K562 (cell line): ENCODE measurements around the gene PACRG. TPM values are rescaled to one million over a fixed set of nuclear protein-coding genes. Genes with fewer than 3 reads are reported as not detected.

ENCODE experiments used
- ATAC-seq: fragments of 200-7000 bp; cut with Tn5 transposase; 3 replicates; pipeline ENCODE4 v1.9.1; 2020; ENCODE audit warnings: moderate library complexity
- BruUV-seq: library from RNA; stranded (reverse); fragments of 400-500 nt; replicated peaks from 2 replicates; lab custom pipeline; 2021; lab: Mats Ljungman, UMichigan
- CTCF ChIA-PET: fragments of 300-600 bp; formaldehyde crosslinking; extraction: SDS; loops from one replicate; lab custom pipeline; 2021; ENCODE audit warnings: low intra/inter-chr PET ratio; lab: Yijun Ruan, JAX
- POLR2A ChIA-PET: fragments of 300-600, 350-650 bp; sonication (Branson Sonifier 250); formaldehyde crosslinking; extraction: SDS; loops from one replicate; lab custom pipeline; 2021; ENCODE audit warnings: antibody characterized with exemption, inconsistent platforms; lab: Yijun Ruan, JAX
- DNase-seq, 4 experiments: peaks; one replicate each; pipeline versions ENCODE4 v3.0.0 to v3.0.0-alpha.2; 2011 to 2018; ENCODE audit warnings: low spot score in 3 of 4, mixed read lengths in 3 of 4; ENCODE audit errors: extremely low read depth in 1 of 4
- FAIRE-seq: peaks from 2 replicates; lab custom pipeline; 2011; peaks lifted over from hg19 to GRCh38; lab: Jason Lieb, UNC
- H2AFZ ChIP-seq: 2 replicates; pipeline ENCODE4 v1.6.0; 2011; ENCODE audit warnings: low read depth, low read length, control low read depth, inconsistent platforms
- H3K27ac ChIP-seq: fragments of 200-600 bp; 3 replicates; pipeline ENCODE4 v1.8.0; 2011; ENCODE audit warnings: low read depth, mild to moderate bottlenecking, control low read depth, inconsistent platforms, low read length, moderate library complexity, mixed read lengths; ENCODE audit errors: extremely low read depth
- H3K27me3 ChIP-seq, 2 experiments: fragments of 300-600 bp in 1 of 2; 2 replicates in 1 of 2; 3 replicates in 1 of 2; pipeline versions ENCODE4 v1.6.0 to v1.8.0; 2011; ENCODE audit warnings: inconsistent platforms in 2 of 2, low read length in 2 of 2, mild to moderate bottlenecking in 1 of 2, mixed read lengths in 1 of 2, moderate library complexity in 1 of 2; ENCODE audit not compliant: control insufficient read depth in 2 of 2, insufficient read depth in 2 of 2
- H3K36me3 ChIP-seq: fragments of 300-600 bp; 3 replicates; pipeline ENCODE4 v1.8.0; 2011; ENCODE audit warnings: mild to moderate bottlenecking, low read length, inconsistent platforms; ENCODE audit not compliant: control insufficient read depth, insufficient read depth
- H3K4me1 ChIP-seq, 2 experiments: fragments of 200-600 bp in 1 of 2; replicated peaks in 1 of 2; 2 replicates in 1 of 2; 3 replicates in 1 of 2; pipeline versions ENCODE4 v1.5.1 to v1.8.0; 2011; ENCODE audit warnings: inconsistent platforms in 2 of 2, low read length in 2 of 2, mild to moderate bottlenecking in 1 of 2, mixed read lengths in 1 of 2, moderate library complexity in 1 of 2; ENCODE audit not compliant: control insufficient read depth in 2 of 2, insufficient read depth in 2 of 2
- H3K4me2 ChIP-seq: 2 replicates; pipeline ENCODE4 v1.6.1; 2011; ENCODE audit warnings: low read length, control low read depth, inconsistent platforms, mixed read lengths; ENCODE audit not compliant: insufficient read depth
- H3K4me3 ChIP-seq: fragments of 200-600 bp; sonication (generic), shearing (Covaris generic); 2 replicates; pipeline ENCODE4 v1.5.1; 2016; ENCODE audit warnings: control low read depth, inconsistent platforms
- H3K79me2 ChIP-seq: fragments of 200-600 bp; 3 replicates; pipeline ENCODE4 v1.8.0; 2011; ENCODE audit warnings: low read length, inconsistent platforms; ENCODE audit not compliant: control insufficient read depth, insufficient read depth
- H3K9ac ChIP-seq, 2 experiments: 2 replicates each; pipeline versions ENCODE4 v1.6.0 to v1.6.1; 2011; ENCODE audit warnings: low read depth in 2 of 2, low read length in 2 of 2, control low read depth in 1 of 2, inconsistent platforms in 1 of 2, mild to moderate bottlenecking in 1 of 2, mixed read lengths in 1 of 2; ENCODE audit not compliant: insufficient read depth in 1 of 2
- H3K9me1 ChIP-seq: one replicate; pipeline ENCODE4 v1.6.0; 2011; ENCODE audit warnings: inconsistent platforms, mild to moderate bottlenecking, low read length, moderate library complexity; ENCODE audit not compliant: control insufficient read depth, insufficient read depth
- H3K9me3 ChIP-seq: replicated peaks from 2 replicates; pipeline ENCODE4 v1.5.1; 2011; ENCODE audit warnings: low read depth, low read length, inconsistent platforms; ENCODE audit not compliant: control insufficient read depth, insufficient read depth
- H4K20me1 ChIP-seq: replicated peaks from 2 replicates; pipeline ENCODE4 v1.6.1; 2011; ENCODE audit warnings: low read length, inconsistent platforms, mixed read lengths; ENCODE audit not compliant: control insufficient read depth, insufficient read depth
- BRD9 ChIP-seq: fragments of 450-650 bp; IDR thresholded peaks from 2 replicates; pipeline ENCODE4 v1.6.1; 2018; ENCODE audit warnings: low read depth; ENCODE audit not compliant: partially characterized antibody
- GABPB1 ChIP-seq: sonication (generic); formaldehyde crosslinking; IDR thresholded peaks from 2 replicates; pipeline ENCODE4 v1.8.0; 2022; ENCODE audit warnings: mild to moderate bottlenecking, missing genetic modification reagents
- GATAD2A ChIP-seq: fragments of 450-650 bp; IDR thresholded peaks from 2 replicates; pipeline ENCODE4 v1.6.1; 2017
- GTF2A2 ChIP-seq: IDR thresholded peaks from 2 replicates; pipeline ENCODE4 v1.6.1; 2016; ENCODE audit warnings: mild to moderate bottlenecking, missing genetic modification characterization, missing compliant biosample characterization
- KDM4B ChIP-seq, 2 experiments: fragments of 450-650 bp in 1 of 2; sonication (generic) in 1 of 2; IDR thresholded peaks; 2 replicates each; pipeline ENCODE4 v1.6.1; 2016 to 2017; ENCODE audit warnings: borderline replicate concordance in 2 of 2, antibody characterized with exemption in 1 of 2, low read depth in 1 of 2, mild to moderate bottlenecking in 1 of 2
- POLR2A ChIP-seq: fragments of 450-650 bp; conservative IDR thresholded peaks from 2 replicates; pipeline ENCODE4 v1.6.1; 2016
- PRMT5 ChIP-seq: sonication (generic); formaldehyde crosslinking; IDR thresholded peaks from 2 replicates; pipeline ENCODE4 v1.5.0; 2020; ENCODE audit warnings: missing genetic modification reagents
- RB1 ChIP-seq: fragments of 450-650 bp; IDR thresholded peaks from 2 replicates; pipeline ENCODE4 v1.6.1; 2017; ENCODE audit warnings: low read depth, mild to moderate bottlenecking
- RBM22 ChIP-seq: fragments of 200-400 bp; formaldehyde crosslinking; IDR thresholded peaks from 2 replicates; pipeline ENCODE4 v1.6.1; 2018; ENCODE audit warnings: low read length, low read depth; ENCODE audit not compliant: poor library complexity, severe bottlenecking
- SETDB1 ChIP-seq: IDR thresholded peaks from one replicate; pipeline ENCODE4 v1.6.1; 2012; ENCODE audit warnings: low read length, control low read depth, inconsistent platforms
- ZKSCAN8 ChIP-seq: fragments of 200-800 bp; sonication (Bioruptor generic); IDR thresholded peaks from 2 replicates; pipeline ENCODE4 v1.6.1; 2016; ENCODE audit warnings: missing genetic modification characterization, missing compliant biosample characterization
- ZNF586 ChIP-seq: fragments of 450-650 bp; formaldehyde crosslinking; conservative IDR thresholded peaks from 2 replicates; pipeline ENCODE4 v1.4.0; 2020; ENCODE audit warnings: mild to moderate bottlenecking, moderate library complexity
- WGBS: fragments of 100-300 bp; shearing (Covaris generic); methylation state at CpG from one replicate; pipeline ENCODE4 v1.1.6; 2016; ENCODE audit warnings: low coverage, mixed read lengths; ENCODE audit not compliant: insufficient coverage; ENCODE audit errors: missing lambda C conversion rate; 5-methylcytosine and 5-hydroxymethylcytosine counted together
- in situ Hi-C: fragments of 300-500 bp; cut with MboI; formaldehyde crosslinking; loops from 4 replicates; pipeline ENCODE4 v1.15.0; 2018; ENCODE audit warnings: inconsistent platforms, mixed read lengths
- intact Hi-C: fragments of 100-400 bp; cut with micrococcal nuclease; formaldehyde crosslinking; loops from 2 replicates; pipeline ENCODE4 v1.14.2; 2022
- polyA plus RNA-seq, 8 experiments: library from polyadenylated mRNA; depleted of rRNA in 4 of 8; stranded (reverse) in 5 of 8; unstranded in 3 of 8; fragments of >200 nt; fragmentation: Nextera tagmentation in 2 of 8; fragmentation: Illumina TruSeq in 1 of 8; extraction: Ambion mirVana in 2 of 8; extraction: Trizol in 1 of 8; gene quantifications; 2 replicates each; pipeline versions ENCODE4 v1.2.1 to v1.2.3, GENCODE V29; 2011 to 2014; ENCODE audit warnings: inconsistent platforms in 1 of 8, missing spikeins in 1 of 8
- total RNA-seq, 7 experiments: library from RNA; depleted of rRNA in 6 of 7; stranded (reverse); fragments of >200 nt in 6 of 7; fragmentation: Illumina TruSeq in 2 of 7; extraction: Trizol in 2 of 7; gene quantifications; 2 replicates each; pipeline versions ENCODE4 v1.2.1 to v1.2.3, GENCODE V29; 2011 to 2021; ENCODE audit warnings: low replicate concordance in 1 of 7
- TF ChIP-seq, protein P1 (sequence below): sonication (generic); IDR thresholded peaks from 2 replicates; pipeline ENCODE4 v1.6.1; 2016
- TF ChIP-seq, protein P2 (sequence below): fragments of 450-650 bp; formaldehyde crosslinking; IDR thresholded peaks from 2 replicates; pipeline ENCODE4 v1.4.0; 2020; ENCODE audit warnings: mild to moderate bottlenecking
- TF ChIP-seq, protein P3 (sequence below): sonication (generic); formaldehyde crosslinking; IDR thresholded peaks from 2 replicates; pipeline ENCODE4 v1.8.0; 2022; ENCODE audit warnings: mild to moderate bottlenecking, low read depth, missing genetic modification reagents

PACRG gene
- total and polyA plus RNA-seq, 9 of the 15 experiments (the other 6 are each of a cell fraction or from before 2014, with no cell fraction given): 0.04 TPM; not detected in 8

DNA sequence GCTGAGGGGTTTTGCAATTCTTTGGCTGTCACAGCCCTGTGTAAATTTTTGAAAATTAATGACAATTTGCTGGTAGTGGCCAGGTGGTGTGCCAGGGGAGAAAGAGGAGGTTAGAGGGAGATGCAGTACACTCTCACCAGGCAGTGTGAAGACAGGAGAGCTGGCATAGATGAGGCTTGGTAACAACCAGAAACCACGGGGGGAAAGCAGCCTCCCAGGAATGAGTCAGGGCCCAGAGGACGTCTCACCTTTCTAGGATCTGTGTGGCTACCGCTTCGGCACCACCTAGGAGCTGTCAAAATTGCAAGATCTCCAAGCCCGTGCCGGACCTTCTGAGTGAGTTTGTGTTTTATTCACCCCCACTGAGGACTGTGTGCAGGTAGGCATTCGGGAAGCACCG lies 171.4 kb downstream of the PACRG start:
- Histone ChIP-seq H3K27ac (no peak overlapping the region), H3K79me2 (no peaks in the 10 kb centered on the region), H3K4me3 (no peak overlapping the region), H4K20me1 (no peaks in the 10 kb centered on the region), H3K9ac (no peak overlapping the region), H3K4me2 (no peak overlapping the region), H3K27me3 (no peaks in the 10 kb centered on the region), H3K9me1 (no peaks in the 10 kb centered on the region), H3K9me3 (no peaks in the 10 kb centered on the region; the same call in 1 of the 2 replicates), H2AFZ (no peak overlapping the region), H3K4me1 (no peaks in the 10 kb centered on the region), H3K36me3 (no peaks in the 10 kb centered on the region)
- FAIRE-seq (no peak), ATAC-seq (no peak), DNase-seq (no peak)
- in situ Hi-C loops (no loop called here), intact Hi-C loops (no loop called here)
- no peak for TF ChIP-seq KDM4B (IDR thresholded peaks at IDR 0.05; ENCODE audit: borderline replicate concordance in 2 of 2, low read depth in 1 of 2)
- no peak for TF ChIP-seq GTF2A2 (tag)
- no peak for TF ChIP-seq GATAD2A
- TF ChIP-seq, protein P1, sequence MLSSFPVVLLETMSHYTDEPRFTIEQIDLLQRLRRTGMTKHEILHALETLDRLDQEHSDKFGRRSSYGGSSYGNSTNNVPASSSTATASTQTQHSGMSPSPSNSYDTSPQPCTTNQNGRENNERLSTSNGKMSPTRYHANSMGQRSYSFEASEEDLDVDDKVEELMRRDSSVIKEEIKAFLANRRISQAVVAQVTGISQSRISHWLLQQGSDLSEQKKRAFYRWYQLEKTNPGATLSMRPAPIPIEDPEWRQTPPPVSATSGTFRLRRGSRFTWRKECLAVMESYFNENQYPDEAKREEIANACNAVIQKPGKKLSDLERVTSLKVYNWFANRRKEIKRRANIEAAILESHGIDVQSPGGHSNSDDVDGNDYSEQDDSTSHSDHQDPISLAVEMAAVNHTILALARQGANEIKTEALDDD: no peak
- TF ChIP-seq GABPB1 (CRISPR knock-in tag): no peak
- TF ChIP-seq, protein P2, sequence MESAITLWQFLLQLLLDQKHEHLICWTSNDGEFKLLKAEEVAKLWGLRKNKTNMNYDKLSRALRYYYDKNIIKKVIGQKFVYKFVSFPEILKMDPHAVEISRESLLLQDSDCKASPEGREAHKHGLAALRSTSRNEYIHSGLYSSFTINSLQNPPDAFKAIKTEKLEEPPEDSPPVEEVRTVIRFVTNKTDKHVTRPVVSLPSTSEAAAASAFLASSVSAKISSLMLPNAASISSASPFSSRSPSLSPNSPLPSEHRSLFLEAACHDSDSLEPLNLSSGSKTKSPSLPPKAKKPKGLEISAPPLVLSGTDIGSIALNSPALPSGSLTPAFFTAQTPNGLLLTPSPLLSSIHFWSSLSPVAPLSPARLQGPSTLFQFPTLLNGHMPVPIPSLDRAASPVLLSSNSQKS (CRISPR knock-in tag): no peak
- no peak for TF ChIP-seq ZNF586 (CRISPR knock-in tag)
- TF ChIP-seq POLR2A: no peak
- TF ChIP-seq ZKSCAN8 (CRISPR knock-in tag): no peak
- TF ChIP-seq, protein P3, sequence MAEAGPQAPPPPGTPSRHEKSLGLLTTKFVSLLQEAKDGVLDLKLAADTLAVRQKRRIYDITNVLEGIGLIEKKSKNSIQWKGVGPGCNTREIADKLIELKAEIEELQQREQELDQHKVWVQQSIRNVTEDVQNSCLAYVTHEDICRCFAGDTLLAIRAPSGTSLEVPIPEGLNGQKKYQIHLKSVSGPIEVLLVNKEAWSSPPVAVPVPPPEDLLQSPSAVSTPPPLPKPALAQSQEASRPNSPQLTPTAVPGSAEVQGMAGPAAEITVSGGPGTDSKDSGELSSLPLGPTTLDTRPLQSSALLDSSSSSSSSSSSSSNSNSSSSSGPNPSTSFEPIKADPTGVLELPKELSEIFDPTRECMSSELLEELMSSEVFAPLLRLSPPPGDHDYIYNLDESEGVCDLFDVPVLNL (CRISPR knock-in tag): no peak
- no peak for TF ChIP-seq RB1
- TF ChIP-seq PRMT5 (CRISPR knock-in tag): no peak
- no peak for TF ChIP-seq SETDB1
- TF ChIP-seq BRD9: no peak
- no peak for TF ChIP-seq RBM22
- 2% methylated on average over 8 of the region's 8 CpGs for WGBS
- ChIA-PET POLR2A (interaction anchor here (0.8 kb wide), 1 partner anchor 8 kb away, joined by 5 read pairs; no protein-coding TSS in a partner anchor), CTCF (no interaction called here)
- BruUV-seq: no TSS peak
